ENCODE measurements around the gene NAA50.

The NAA50 gene

DNA sequence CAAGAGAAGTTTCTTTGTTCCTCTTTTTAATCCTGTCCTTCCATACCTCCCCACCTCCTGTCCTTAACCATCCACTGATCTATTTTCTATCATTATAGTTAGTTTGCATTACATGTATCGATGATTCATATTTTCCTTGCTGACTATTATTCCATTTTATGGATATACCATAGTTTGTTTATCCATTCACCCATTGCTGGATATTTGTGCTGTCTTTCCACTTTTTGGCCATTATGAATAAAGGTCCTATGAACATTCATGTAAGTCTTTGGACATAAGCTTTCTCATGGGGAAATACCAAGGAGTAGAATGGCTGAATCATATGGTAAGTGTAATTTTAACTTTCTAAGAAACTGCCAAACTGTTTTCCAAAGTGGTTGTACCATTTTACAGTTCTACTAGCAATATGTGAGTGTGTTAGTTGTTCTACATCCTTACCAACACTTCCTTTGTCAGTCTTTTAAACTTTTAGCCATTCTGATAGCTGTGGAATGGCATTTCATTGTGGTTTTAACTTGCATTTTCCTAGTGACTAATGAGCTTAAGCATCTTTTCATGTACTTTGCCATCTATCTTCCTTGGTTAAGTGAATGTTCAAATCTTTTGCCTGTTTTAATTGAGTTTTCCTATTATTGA is 12.5 kb upstream of the NAA50 start:
- no peaks in the 10 kb centered on the region for H3K27me3 ChIP-seq (ENCODE audit: control insufficient read depth, insufficient read depth, low read length)
- no peaks in the 10 kb centered on the region for H3K36me3 ChIP-seq (ENCODE audit: control insufficient read depth, low read depth, low read length)

DNA sequence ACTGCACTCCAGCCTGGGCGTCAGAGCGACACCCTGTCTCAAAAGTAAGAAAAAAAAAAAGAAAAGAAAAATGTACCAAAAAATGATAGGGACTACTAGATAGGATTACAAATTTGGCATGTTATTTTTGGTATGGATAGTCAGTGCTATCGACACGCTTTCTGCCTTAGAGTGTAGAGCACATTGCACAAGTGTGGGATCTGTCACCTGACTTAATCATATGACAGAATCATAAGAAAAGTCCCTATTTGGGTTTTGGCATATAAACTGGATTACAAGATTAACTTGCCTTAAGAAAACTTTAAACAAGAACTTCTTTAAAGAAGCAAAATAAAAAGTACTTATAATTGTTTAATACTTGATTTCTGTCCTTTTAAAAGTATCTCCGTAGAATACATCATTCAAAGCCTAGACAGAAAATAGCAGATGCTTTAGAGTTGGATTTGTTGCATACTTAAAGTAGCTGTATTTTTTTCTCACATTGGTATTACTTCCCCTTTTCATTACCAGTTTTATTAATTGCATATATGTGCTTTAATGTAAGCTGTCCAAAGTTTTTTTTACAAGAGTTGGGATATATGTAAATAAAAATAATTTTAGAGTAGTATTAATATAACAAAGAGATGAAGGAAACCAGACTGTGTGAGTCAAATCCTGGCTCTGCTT is 8.6 kb upstream of the NAA50 start:
- Histone ChIP-seq H3K4me3 (ENCODE audit: low read length) (no peak overlapping the region), H3K36me3 (ENCODE audit: control insufficient read depth, low read depth, low read length) (no peaks in the 10 kb centered on the region), H3K27me3 (ENCODE audit: control insufficient read depth, insufficient read depth, low read length) (no peaks in the 10 kb centered on the region), H3K4me1 (ENCODE audit: control insufficient read depth, low read depth, low read length) (peaks cover 10% of the 10 kb centered on the region), H3K9me3 (ENCODE audit: control insufficient read depth, low read depth, low read length) (peaks cover 4% of the 10 kb centered on the region), H3K27ac (ENCODE audit: low read length) (no peak overlapping the region), H3K9ac (ENCODE audit: low read length) (no peak overlapping the region)

More for the DNA sequence above, 12.5 kb upstream of the NAA50 start:
- Histone ChIP-seq H3K4me1 (ENCODE audit: control insufficient read depth, low read depth, low read length) (peaks cover under 1% of the 10 kb centered on the region), H3K27ac (ENCODE audit: low read length) (no peak overlapping the region), H3K9ac (ENCODE audit: low read length) (no peak overlapping the region), H3K4me3 (ENCODE audit: low read length) (no peak overlapping the region), H3K9me3 (ENCODE audit: control insufficient read depth, low read depth, low read length) (peaks cover 4% of the 10 kb centered on the region)

DNA sequence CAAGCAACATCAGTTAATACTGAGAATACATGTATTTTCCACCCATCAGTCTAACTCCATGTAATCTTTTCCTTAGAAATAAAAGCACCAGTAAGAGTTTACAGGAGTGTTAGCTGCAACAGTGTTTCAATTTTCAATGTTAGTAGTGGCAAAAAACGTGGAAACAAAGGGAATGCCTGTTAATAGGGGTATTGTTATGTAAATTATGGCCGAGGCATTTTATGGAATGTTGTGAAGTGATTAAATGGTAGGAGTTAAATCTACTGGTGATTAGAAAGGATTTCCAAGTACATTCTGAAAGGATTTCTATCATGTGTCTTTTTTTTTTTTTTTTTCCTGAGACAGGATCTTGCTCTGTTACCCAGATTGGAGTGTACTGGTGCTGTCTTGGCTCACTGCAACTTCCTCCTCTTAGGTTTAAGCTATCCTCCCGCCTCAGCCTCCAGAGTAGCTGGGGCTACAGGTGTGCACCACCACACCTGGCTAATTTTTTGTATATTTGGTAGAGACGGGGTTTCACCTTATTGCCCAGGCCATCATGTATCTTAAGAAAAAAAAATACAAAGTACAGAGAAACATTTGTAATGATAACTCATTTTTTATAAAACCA is 7.4 kb upstream of the NAA50 start:
- peak overlapping the region; percentile 25 for H3K27ac ChIP-seq (ENCODE audit: low read length)
- H3K9ac ChIP-seq (ENCODE audit: low read length): peak overlapping the region; percentile 16

DNA sequence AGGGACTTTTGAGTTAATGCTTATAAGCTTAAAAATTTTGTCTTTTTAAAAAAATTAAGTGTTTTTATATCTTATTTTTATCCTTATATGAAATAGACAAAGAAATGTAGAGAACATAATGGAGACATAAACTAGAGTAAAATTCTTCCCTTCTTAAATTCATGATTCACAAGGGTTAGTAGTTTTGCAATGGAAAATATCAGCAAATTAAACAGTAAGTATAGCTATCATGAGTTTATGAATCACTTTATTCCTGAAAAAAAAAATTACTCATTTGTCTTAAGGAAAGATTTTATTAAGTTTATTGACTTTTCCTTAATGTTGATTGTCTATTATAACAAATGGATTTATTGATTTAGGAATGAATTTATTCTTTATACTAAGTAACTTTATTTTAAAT is 5.1 kb upstream of the NAA50 start:
- no peaks in the 10 kb centered on the region for H3K36me3 ChIP-seq (ENCODE audit: control insufficient read depth, low read depth, low read length)
- H3K4me3 ChIP-seq (ENCODE audit: low read length): no peak overlapping the region
- H3K27me3 ChIP-seq (ENCODE audit: control insufficient read depth, insufficient read depth, low read length): no peaks in the 10 kb centered on the region
- H3K9me3 ChIP-seq (ENCODE audit: control insufficient read depth, low read depth, low read length): no peaks in the 10 kb centered on the region
- no peak overlapping the region for H3K9ac ChIP-seq (ENCODE audit: low read length)
- H3K27ac ChIP-seq (ENCODE audit: low read length): no peak overlapping the region
- peaks cover 19% of the 10 kb centered on the region for H3K4me1 ChIP-seq (ENCODE audit: control insufficient read depth, low read depth, low read length)

More for the DNA sequence above, 7.4 kb upstream of the NAA50 start:
- Histone ChIP-seq H3K36me3 (ENCODE audit: control insufficient read depth, low read depth, low read length) (no peaks in the 10 kb centered on the region), H3K4me3 (ENCODE audit: low read length) (peak overlapping the region; percentile 34), H3K4me1 (ENCODE audit: control insufficient read depth, low read depth, low read length) (peaks cover 10% of the 10 kb centered on the region), H3K27me3 (ENCODE audit: control insufficient read depth, insufficient read depth, low read length) (no peaks in the 10 kb centered on the region), H3K9me3 (ENCODE audit: control insufficient read depth, low read depth, low read length) (peaks cover 3% of the 10 kb centered on the region)

DNA sequence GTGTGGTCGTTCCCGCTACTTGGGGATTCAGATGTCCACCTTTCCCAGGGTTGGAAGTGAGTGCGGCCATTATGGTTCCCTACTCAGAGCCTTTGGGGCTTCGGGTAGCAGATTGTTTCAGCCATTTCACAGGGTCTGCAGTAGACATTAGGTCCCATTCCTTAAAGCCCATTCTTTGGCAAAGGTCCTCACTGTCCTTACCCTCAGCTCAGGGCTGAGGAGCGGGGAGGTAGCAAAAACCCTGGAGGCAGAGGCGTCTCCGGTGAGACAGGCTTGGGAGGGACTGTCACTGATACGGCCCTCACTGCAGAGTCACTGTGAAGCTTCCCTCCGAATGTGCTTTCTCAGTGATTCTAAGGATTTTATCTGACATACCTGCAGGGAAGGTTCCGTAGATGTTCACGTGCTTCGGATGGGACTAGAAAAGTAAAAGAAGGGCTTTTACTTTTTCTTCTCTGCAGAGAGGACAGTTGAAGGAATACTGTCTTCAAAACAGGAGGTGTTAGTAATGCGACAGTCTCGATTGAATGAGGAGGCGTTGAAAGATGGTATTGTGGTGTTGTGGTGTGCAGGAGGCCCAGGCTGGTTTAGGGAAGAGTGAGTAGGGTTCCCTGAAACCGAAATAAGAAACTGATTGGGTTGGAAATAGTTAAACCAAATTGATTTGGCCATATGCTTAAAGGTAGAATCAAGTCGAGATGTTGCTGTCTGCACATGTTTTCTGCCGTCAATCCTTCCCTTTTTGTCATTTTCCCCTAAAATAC is 1.4 kb upstream of the NAA50 start:
- Histone ChIP-seq H3K27me3 (ENCODE audit: control insufficient read depth, insufficient read depth, low read length) (no peaks in the 10 kb centered on the region), H3K9me3 (ENCODE audit: control insufficient read depth, low read depth, low read length) (no peaks in the 10 kb centered on the region), H3K4me1 (ENCODE audit: control insufficient read depth, low read depth, low read length) (peaks cover 18% of the 10 kb centered on the region), H3K4me3 (ENCODE audit: low read length) (peak overlapping the region; percentile 89), H3K27ac (ENCODE audit: low read length) (peak overlapping the region; percentile 11), H3K36me3 (ENCODE audit: control insufficient read depth, low read depth, low read length) (no peaks in the 10 kb centered on the region), H3K9ac (ENCODE audit: low read length) (peak overlapping the region; percentile 99)

DNA sequence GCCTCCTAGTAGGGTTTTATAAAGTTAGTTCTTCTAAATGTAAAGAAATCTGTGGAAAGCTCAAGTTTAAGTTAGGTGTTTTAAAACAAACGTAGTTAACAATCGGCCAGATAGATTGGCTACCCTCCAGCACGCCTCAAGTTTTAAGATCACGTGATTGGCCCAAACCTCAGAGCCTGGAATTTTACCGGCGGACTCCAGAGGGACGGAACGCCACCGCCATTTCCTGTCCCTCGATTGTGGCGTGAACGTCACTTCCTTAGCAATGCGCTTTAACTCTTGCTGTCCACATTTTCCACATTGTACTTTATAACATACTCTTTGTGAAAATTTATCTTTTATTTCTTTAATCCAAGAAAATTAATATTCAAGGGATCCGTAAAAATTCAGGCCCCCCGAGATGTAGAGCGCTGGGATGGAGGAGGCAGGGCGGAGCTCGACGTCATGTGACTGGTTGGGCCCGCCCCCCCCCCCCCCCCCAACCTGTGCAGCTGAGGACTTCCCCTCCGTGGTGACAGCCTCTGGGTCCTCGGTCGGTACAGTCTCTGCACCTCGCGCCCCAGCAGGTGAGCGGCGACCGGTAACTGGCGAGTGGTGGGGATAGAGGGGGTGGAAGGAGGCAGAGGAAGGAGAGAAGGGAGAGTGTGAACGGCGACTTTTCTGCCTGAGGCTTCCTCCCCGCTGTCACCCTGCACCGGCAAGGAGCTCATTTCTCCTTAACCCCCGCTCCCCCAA is 666 bp upstream of the NAA50 start, which contains the start of gene ATP6V1A:
TSS of gene ATP6V1A (plus strand) at position 488 of the 735 bp plus-strand sequence. CDS start 31,719 bp downstream, outside the sequence.
- Histone ChIP-seq H3K27me3 (ENCODE audit: control insufficient read depth, insufficient read depth, low read length) (no peaks in the 10 kb centered on the region), H3K4me3 (ENCODE audit: low read length) (peak within 1 kb of the TSS; percentile 89), H3K36me3 (ENCODE audit: control insufficient read depth, low read depth, low read length) (no peaks in the 10 kb centered on the region), H3K27ac (ENCODE audit: low read length) (peak within 1 kb of the TSS; percentile 100), H3K9me3 (ENCODE audit: control insufficient read depth, low read depth, low read length) (no peaks in the 10 kb centered on the region), H3K4me1 (ENCODE audit: control insufficient read depth, low read depth, low read length) (peaks cover 18% of the 10 kb centered on the region), H3K9ac (ENCODE audit: low read length) (peak within 1 kb of the TSS; percentile 99)

DNA sequence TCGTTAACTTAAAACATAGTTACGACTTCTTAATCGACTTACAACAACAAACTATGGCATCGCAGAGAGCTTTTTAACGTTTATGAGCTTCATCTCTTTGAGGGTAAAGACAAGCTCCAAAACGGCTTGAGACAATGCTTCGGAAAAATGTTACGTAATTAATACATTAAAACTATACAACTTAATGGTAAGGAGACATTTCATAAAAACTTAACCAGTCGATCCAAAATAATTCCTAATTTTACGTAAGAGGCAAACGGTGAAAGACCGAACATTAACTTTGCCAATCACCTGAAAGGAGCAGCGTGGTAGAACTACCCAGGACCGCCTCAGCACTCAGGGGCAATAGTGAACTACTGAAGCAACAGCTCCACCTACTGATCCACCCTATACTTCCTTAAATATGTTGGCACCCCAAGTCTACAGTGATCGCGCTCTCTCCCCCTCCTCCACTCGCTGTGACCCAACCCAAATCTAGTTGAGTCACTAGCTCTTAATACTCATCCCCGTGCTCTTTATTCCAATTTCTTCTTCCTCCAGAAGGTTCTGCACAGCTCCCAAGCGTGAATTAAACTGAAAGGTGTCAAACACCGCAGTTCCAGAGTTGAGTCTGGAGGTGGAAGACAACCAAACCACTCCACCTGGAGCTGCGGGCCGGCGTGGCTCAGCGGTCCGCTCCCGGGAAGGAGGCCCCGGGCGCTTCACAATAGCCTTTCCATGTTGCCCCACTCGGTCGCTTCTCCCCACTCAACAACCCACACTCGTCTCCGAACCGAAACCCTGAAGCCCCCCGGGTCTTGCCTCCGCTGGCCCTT is 901 bp downstream of the NAA50 start:
- Histone ChIP-seq H3K36me3 (ENCODE audit: control insufficient read depth, low read depth, low read length) (peaks cover 5% of the 10 kb centered on the region), H3K4me1 (ENCODE audit: control insufficient read depth, low read depth, low read length) (peaks cover 18% of the 10 kb centered on the region), H3K9me3 (ENCODE audit: control insufficient read depth, low read depth, low read length) (no peaks in the 10 kb centered on the region), H3K9ac (ENCODE audit: low read length) (peak overlapping the region; percentile 99), H3K27me3 (ENCODE audit: control insufficient read depth, insufficient read depth, low read length) (no peaks in the 10 kb centered on the region), H3K4me3 (ENCODE audit: low read length) (peak overlapping the region; percentile 89), H3K27ac (ENCODE audit: low read length) (peak overlapping the region; percentile 91)

DNA sequence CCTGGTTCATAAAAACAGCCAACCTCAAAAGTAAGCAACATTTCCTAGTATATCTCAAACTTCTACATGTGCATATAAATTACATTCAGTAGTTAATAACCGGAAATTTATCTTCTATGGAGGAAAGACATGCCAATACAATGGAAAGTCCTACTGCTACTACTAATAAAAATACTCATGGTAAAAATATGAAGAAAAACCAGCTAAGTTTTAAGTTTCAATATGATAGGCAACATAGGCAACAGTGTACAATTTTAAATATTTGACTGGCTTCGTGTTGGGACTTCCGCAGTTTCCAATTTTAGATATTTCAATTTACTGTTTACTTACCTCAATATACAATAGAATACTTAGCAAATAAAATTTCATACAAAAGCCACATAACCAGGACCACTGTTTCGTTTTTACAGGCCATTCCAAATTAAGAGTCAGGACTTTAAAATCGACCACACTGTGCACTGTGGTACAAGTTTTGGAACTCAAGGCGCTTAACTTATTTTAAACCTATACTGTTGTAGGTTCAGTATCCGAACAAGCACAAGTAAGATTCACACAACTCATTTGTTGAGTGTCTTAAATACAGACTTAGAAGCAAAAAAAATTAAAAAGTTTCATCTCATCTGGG is 2.9 kb downstream of the NAA50 start:
- Histone ChIP-seq H3K36me3 (ENCODE audit: control insufficient read depth, low read depth, low read length) (peaks cover 5% of the 10 kb centered on the region), H3K9ac (ENCODE audit: low read length) (peak overlapping the region; percentile 5), H3K4me3 (ENCODE audit: low read length) (peak overlapping the region; percentile 89), H3K9me3 (ENCODE audit: control insufficient read depth, low read depth, low read length) (no peaks in the 10 kb centered on the region), H3K27ac (ENCODE audit: low read length) (no peak overlapping the region), H3K4me1 (ENCODE audit: control insufficient read depth, low read depth, low read length) (peaks cover 20% of the 10 kb centered on the region), H3K27me3 (ENCODE audit: control insufficient read depth, insufficient read depth, low read length) (no peaks in the 10 kb centered on the region)

DNA sequence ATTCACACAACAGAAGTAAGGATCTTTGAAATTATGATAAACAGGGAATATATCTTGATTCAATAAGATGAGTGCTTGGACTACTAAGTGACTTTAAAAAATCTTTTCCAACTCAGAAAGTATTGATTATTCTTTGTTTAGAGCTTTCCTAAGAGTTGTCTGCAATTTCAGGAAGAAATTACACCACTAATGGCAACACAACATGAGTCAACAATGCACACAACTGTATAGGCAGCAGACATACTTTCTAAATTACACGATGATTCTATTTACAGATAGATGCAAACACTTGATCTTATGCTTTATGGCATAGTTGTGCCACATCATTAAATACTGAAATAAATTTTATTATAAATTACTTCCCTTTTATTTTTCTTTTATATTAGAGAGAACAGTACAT is 4.4 kb downstream of the NAA50 start:
- Histone ChIP-seq H3K9me3 (ENCODE audit: control insufficient read depth, low read depth, low read length) (no peaks in the 10 kb centered on the region), H3K9ac (ENCODE audit: low read length) (no peak overlapping the region), H3K27me3 (ENCODE audit: control insufficient read depth, insufficient read depth, low read length) (no peaks in the 10 kb centered on the region), H3K4me1 (ENCODE audit: control insufficient read depth, low read depth, low read length) (peaks cover 20% of the 10 kb centered on the region), H3K27ac (ENCODE audit: low read length) (no peak overlapping the region), H3K4me3 (ENCODE audit: low read length) (no peak overlapping the region), H3K36me3 (ENCODE audit: control insufficient read depth, low read depth, low read length) (peaks cover 5% of the 10 kb centered on the region)

DNA sequence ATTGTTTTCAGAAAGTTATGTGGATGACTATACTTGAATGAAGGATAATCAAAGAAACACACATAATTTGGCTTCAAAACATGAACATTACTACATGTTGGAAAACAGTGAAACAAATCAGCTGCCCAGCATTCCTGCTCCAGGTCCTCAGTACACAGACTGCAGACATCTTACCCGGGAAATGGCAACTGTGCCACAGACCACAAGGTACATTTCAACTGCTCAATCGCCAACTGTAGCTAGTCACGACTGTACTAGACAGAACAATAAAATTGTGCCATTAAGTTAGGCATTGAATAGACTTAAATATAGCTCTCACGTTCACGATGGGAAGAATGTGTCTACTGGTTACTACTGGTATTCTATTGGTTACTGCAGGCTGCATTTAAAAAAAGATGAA is 5.0 kb downstream of the NAA50 start:
- H3K9ac ChIP-seq (ENCODE audit: low read length): no peak overlapping the region
- H3K4me3 ChIP-seq (ENCODE audit: low read length): no peak overlapping the region
- H3K27ac ChIP-seq (ENCODE audit: low read length): no peak overlapping the region
- no peaks in the 10 kb centered on the region for H3K9me3 ChIP-seq (ENCODE audit: control insufficient read depth, low read depth, low read length)
- peaks cover 5% of the 10 kb centered on the region for H3K36me3 ChIP-seq (ENCODE audit: control insufficient read depth, low read depth, low read length)
- H3K27me3 ChIP-seq (ENCODE audit: control insufficient read depth, insufficient read depth, low read length): no peaks in the 10 kb centered on the region
- peaks cover 22% of the 10 kb centered on the region for H3K4me1 ChIP-seq (ENCODE audit: control insufficient read depth, low read depth, low read length)

Measured in iPS-18a (cell line).